Measurements from ENCODE around the gene ABR. TPM values are rescaled to one million over a fixed set of nuclear protein-coding genes. Genes with fewer than 3 reads are reported as not detected.
A peak's percentile ranks its signal among the peaks of the same experiment; 100 is the strongest.

Gene ABR
- total RNA-seq, 1 experiment from 2014 or later: 35.4 TPM

GRCh38 chr17:1082579-1082978 lies 97.2 kb downstream of the ABR start:
- Histone ChIP-seq H3K27me3 (ENCODE audit: low read length) (no peaks in the 10 kb centered on the region), H3K36me3 (ENCODE audit: low read depth, low read length) (0 out of 2 replicates have a peak, but pooled peaks cover 3% of the 10 kb centered on the region), H3K27ac (ENCODE audit: low read length) (peak overlapping the region; percentile 100), H3K9me2 (replicated peaks; ENCODE audit: low read length) (no peaks in the 10 kb centered on the region), H3K4me2 (ENCODE audit: low read length) (peak overlapping the region; percentile 79), H3K9me3 (ENCODE audit: low read length) (no peaks in the 10 kb centered on the region), H2AFZ (ENCODE audit: low read length) (no peak overlapping the region), H3K4me1 (ENCODE audit: insufficient read depth, low read length) (peaks cover 41% of the 10 kb centered on the region), H4K20me1 (ENCODE audit: low read length) (no peaks in the 10 kb centered on the region), H3K4me3 (ENCODE audit: low read length) (no peak overlapping the region), H3F3A (ENCODE audit: low read length, unreplicated experiment) (no peaks in the 10 kb centered on the region), H3K79me2 (ENCODE audit: low read length) (no peaks in the 10 kb centered on the region), H3K9ac (ENCODE audit: low read length) (peak overlapping the region; percentile 86)
- DNase-seq: peak; percentile 88
- TF ChIP-seq CTCF (conservative IDR thresholded peaks at IDR 0.05; ENCODE audit: low read depth, low read length): no peak
- intact Hi-C loops (cut with micrococcal nuclease): loop anchor here (1.0 kb wide), 1 partner anchor 33 kb away; no protein-coding TSS in a partner anchor
- BruUV-seq (replicated peaks): no TSS peak
- peak; percentile 55 for ATAC-seq
- POLR2A ChIA-PET (ENCODE audit: unreplicated experiment): no interaction called here
- CTCF ChIA-PET: interaction anchor here (0.7 to 0.9 kb wide), 2 partner anchors 24 to 34 kb away, joined by 7 to 9 read pairs; no protein-coding TSS in a partner anchor

GRCh38 chr17:1078831-1079561 lies 100.8 kb downstream of the ABR start:
- BruUV-seq (replicated peaks): no TSS peak
- Histone ChIP-seq H2AFZ (ENCODE audit: low read length) (no peak overlapping the region), H3K36me3 (ENCODE audit: low read depth, low read length) (0 out of 2 replicates have a peak, but pooled peaks cover 3% of the 10 kb centered on the region), H3K79me2 (ENCODE audit: low read length) (no peaks in the 10 kb centered on the region), H3K27ac (ENCODE audit: low read length) (no peak overlapping the region), H3K9ac (ENCODE audit: low read length) (no peak overlapping the region), H3F3A (ENCODE audit: low read length, unreplicated experiment) (no peaks in the 10 kb centered on the region), H3K27me3 (ENCODE audit: low read length) (no peaks in the 10 kb centered on the region), H3K9me3 (ENCODE audit: low read length) (no peaks in the 10 kb centered on the region), H3K4me1 (ENCODE audit: insufficient read depth, low read length) (peaks cover 39% of the 10 kb centered on the region), H3K4me2 (ENCODE audit: low read length) (no peak overlapping the region), H4K20me1 (ENCODE audit: low read length) (no peaks in the 10 kb centered on the region), H3K9me2 (replicated peaks; ENCODE audit: low read length) (no peaks in the 10 kb centered on the region), H3K4me3 (ENCODE audit: low read length) (no peak overlapping the region)
- no peak for TF ChIP-seq EZH2 (IDR thresholded peaks at IDR 0.05; ENCODE audit: low read length, unreplicated experiment)
- TF ChIP-seq CTCF (conservative IDR thresholded peaks at IDR 0.05; ENCODE audit: low read depth, low read length): no peak
- no peak for TF ChIP-seq EZH2phosphoT487 (IDR thresholded peaks at IDR 0.05; ENCODE audit: borderline replicate concordance, low read length)
- DNase-seq: no peak
- CTCF ChIA-PET: no interaction called here
- no peak for ATAC-seq
- intact Hi-C loops (cut with micrococcal nuclease): no loop called here
- POLR2A ChIA-PET (ENCODE audit: unreplicated experiment): no interaction called here

GRCh38 chr17:1077986-1078711 lies 101.6 kb downstream of the ABR start:
- intact Hi-C loops (cut with micrococcal nuclease): no loop called here
- no peaks in the 10 kb centered on the region for H4K20me1 ChIP-seq (ENCODE audit: low read length)
- H3K27me3 ChIP-seq (ENCODE audit: low read length): no peaks in the 10 kb centered on the region
- peaks cover 31% of the 10 kb centered on the region for H3K4me1 ChIP-seq (ENCODE audit: insufficient read depth, low read length)
- no peak overlapping the region for H3K9ac ChIP-seq (ENCODE audit: low read length)
- POLR2A ChIA-PET (ENCODE audit: unreplicated experiment): no interaction called here
- no peak overlapping the region for H2AFZ ChIP-seq (ENCODE audit: low read length)
- TF ChIP-seq EZH2 (IDR thresholded peaks at IDR 0.05; ENCODE audit: low read length, unreplicated experiment) (no peak), EZH2phosphoT487 (IDR thresholded peaks at IDR 0.05; ENCODE audit: borderline replicate concordance, low read length) (no peak), CTCF (conservative IDR thresholded peaks at IDR 0.05; ENCODE audit: low read depth, low read length) (no peak)
- BruUV-seq (replicated peaks): no TSS peak
- no peak overlapping the region for H3K4me3 ChIP-seq (ENCODE audit: low read length)
- no peaks in the 10 kb centered on the region for H3K9me2 ChIP-seq (replicated peaks; ENCODE audit: low read length)
- no peak overlapping the region for H3K27ac ChIP-seq (ENCODE audit: low read length)
- H3F3A ChIP-seq (ENCODE audit: low read length, unreplicated experiment): no peaks in the 10 kb centered on the region
- no peak for ATAC-seq
- H3K79me2 ChIP-seq (ENCODE audit: low read length): no peaks in the 10 kb centered on the region
- DNase-seq: no peak
- CTCF ChIA-PET: no interaction called here
- H3K9me3 ChIP-seq (ENCODE audit: low read length): no peaks in the 10 kb centered on the region
- H3K36me3 ChIP-seq (ENCODE audit: low read depth, low read length): 0 out of 2 replicates have a peak, but pooled peaks cover 3% of the 10 kb centered on the region
- no peak overlapping the region for H3K4me2 ChIP-seq (ENCODE audit: low read length)
